K562 (cell line): ENCODE data around the gene MLXIPL. TPM values are rescaled to one million over a fixed set of nuclear protein-coding genes. Genes with fewer than 3 reads are reported as not detected.
A peak's percentile ranks its signal among the peaks of the same experiment; 100 is the strongest.

Source experiments
- ASH1L ChIP-seq: fragments of 450-650 bp; IDR thresholded peaks from 2 replicates; pipeline ENCODE4 v1.6.1; 2018; ENCODE audit warnings: borderline replicate concordance, mild to moderate bottlenecking, low read depth; ENCODE audit not compliant: partially characterized antibody
- CTBP1 ChIP-seq: fragments of 450-650 bp; IDR thresholded peaks from 2 replicates; pipeline ENCODE4 v1.6.1; 2016; ENCODE audit warnings: borderline replicate concordance
- ETS2 ChIP-seq: IDR thresholded peaks from 2 replicates; pipeline ENCODE4 v1.6.1; 2016; ENCODE audit warnings: borderline replicate concordance, missing genetic modification characterization, mild to moderate bottlenecking, moderate library complexity, missing compliant biosample characterization; ENCODE audit not compliant: poor library complexity, severe bottlenecking
- KDM5B ChIP-seq: fragments of 200-600 bp; sonication (generic); IDR thresholded peaks from 2 replicates; pipeline ENCODE4 v1.6.1; 2012; ENCODE audit warnings: low read depth, mild to moderate bottlenecking, moderate library complexity, low read length, control low read depth, inconsistent platforms; ENCODE audit not compliant: insufficient replicate concordance
- MAZ ChIP-seq, 2 experiments: fragments of 450-650 bp in 1 of 2; sonication (generic) in 1 of 2; formaldehyde crosslinking; IDR thresholded peaks in 1 of 2; conservative IDR thresholded peaks in 1 of 2; 2 replicates each; pipeline versions ENCODE4 v1.4.0 to v1.5.0; 2020; ENCODE audit warnings: mild to moderate bottlenecking in 1 of 2, missing genetic modification reagents in 1 of 2
- MXI1 ChIP-seq: IDR thresholded peaks from 2 replicates; pipeline ENCODE4 v1.6.1; 2011; ENCODE audit warnings: low read depth, mild to moderate bottlenecking, improper control_type of control experiment, low read length
- NR2F6 ChIP-seq: fragments of 450-650 bp; formaldehyde crosslinking; IDR thresholded peaks from 2 replicates; pipeline ENCODE4 v1.4.0; 2020; ENCODE audit warnings: mild to moderate bottlenecking
- RNF2 ChIP-seq: sonication (generic); IDR thresholded peaks from 2 replicates; pipeline ENCODE4 v1.6.1; 2016
- SFPQ ChIP-seq: fragments of 200-400 bp; formaldehyde crosslinking; IDR thresholded peaks from 2 replicates; pipeline ENCODE4 v1.6.1; 2017; ENCODE audit warnings: mild to moderate bottlenecking, low read depth, low read length, moderate library complexity
- SP1 ChIP-seq: sonication (generic); formaldehyde crosslinking; IDR thresholded peaks from 2 replicates; pipeline ENCODE4 v1.8.1; 2022; ENCODE audit warnings: mild to moderate bottlenecking, missing genetic modification reagents
- ZNF121 ChIP-seq: sonication (generic); formaldehyde crosslinking; conservative IDR thresholded peaks from 2 replicates; pipeline ENCODE4 v1.8.0; 2022; ENCODE audit warnings: missing genetic modification reagents
- ZNF165 ChIP-seq: fragments of 250-450 bp; sonication (Bioruptor Pico); IDR thresholded peaks from 2 replicates; pipeline ENCODE4 v1.4.0; 2020; ENCODE audit warnings: borderline replicate concordance
- ZNF232 ChIP-seq: sonication (generic); formaldehyde crosslinking; IDR thresholded peaks from 2 replicates; pipeline ENCODE4 v1.8.0; 2022; ENCODE audit warnings: mild to moderate bottlenecking, missing genetic modification reagents
- ZNF347 ChIP-seq: fragments of 450-650 bp; formaldehyde crosslinking; IDR thresholded peaks from 2 replicates; pipeline ENCODE4 v1.4.0; 2020; ENCODE audit warnings: low read depth, mild to moderate bottlenecking, moderate library complexity
- ZNF785 ChIP-seq: fragments of 250-450 bp; sonication (Bioruptor Pico); IDR thresholded peaks from 2 replicates; pipeline ENCODE4 v1.4.0; 2020; ENCODE audit warnings: mild to moderate bottlenecking
- polyA plus RNA-seq, 8 experiments: library from polyadenylated mRNA; depleted of rRNA in 4 of 8; stranded (reverse) in 5 of 8; unstranded in 3 of 8; fragments of >200 nt; fragmentation: Nextera tagmentation in 2 of 8; fragmentation: Illumina TruSeq in 1 of 8; extraction: Ambion mirVana in 2 of 8; extraction: Trizol in 1 of 8; gene quantifications; 2 replicates each; pipeline versions ENCODE4 v1.2.1 to v1.2.3, GENCODE V29; 2011 to 2014; ENCODE audit warnings: inconsistent platforms in 1 of 8, missing spikeins in 1 of 8
- total RNA-seq, 7 experiments: library from RNA; depleted of rRNA in 6 of 7; stranded (reverse); fragments of >200 nt in 6 of 7; fragmentation: Illumina TruSeq in 2 of 7; extraction: Trizol in 2 of 7; gene quantifications; 2 replicates each; pipeline versions ENCODE4 v1.2.1 to v1.2.3, GENCODE V29; 2011 to 2021; ENCODE audit warnings: low replicate concordance in 1 of 7
- TF ChIP-seq, protein P1 (sequence below): sonication (generic); formaldehyde crosslinking; IDR thresholded peaks from 2 replicates; pipeline ENCODE4 v1.8.0; 2022; ENCODE audit warnings: mild to moderate bottlenecking, missing genetic modification reagents
- TF ChIP-seq, protein P2 (sequence below): IDR thresholded peaks from 2 replicates; pipeline ENCODE4 v1.6.1; 2011; ENCODE audit warnings: borderline replicate concordance, low read depth, mild to moderate bottlenecking, moderate library complexity, low read length; ENCODE audit not compliant: insufficient read depth, poor library complexity, severe bottlenecking

MLXIPL gene
- total and polyA plus RNA-seq, 9 of the 15 experiments (the other 6 are each of a cell fraction or from before 2014, with no cell fraction given), result 0.11 to 18.4 (median 1.4) TPM

GRCh38 chr7:73557397-73558257 lies 66.7 kb downstream of the MLXIPL start, which contains the start of gene BCL7B (continued):
- peak; percentile 62 for TF ChIP-seq CTBP1
- TF ChIP-seq MXI1, result 0 out of 2 replicates have a peak, but pooled peaks have one; percentile 4
- peak; percentile 45; the same call in 1 of the 2 replicates for TF ChIP-seq RNF2
- TF ChIP-seq SP1 (CRISPR knock-in tag), result 0 out of 2 replicates have a peak, but pooled peaks have one; percentile 25
- TF ChIP-seq MAZ (CRISPR knock-in tag; conservative IDR thresholded peaks at IDR 0.05 in 1 of 2, IDR thresholded peaks at IDR 0.05 in 1 of 2), result peak in 1 of 2 experiments; percentile 85; a peak in 3 of 4 replicates
- TF ChIP-seq SFPQ, result no peak
- TF ChIP-seq KDM5B, result peak; percentile 9
- TF ChIP-seq, protein P1, sequence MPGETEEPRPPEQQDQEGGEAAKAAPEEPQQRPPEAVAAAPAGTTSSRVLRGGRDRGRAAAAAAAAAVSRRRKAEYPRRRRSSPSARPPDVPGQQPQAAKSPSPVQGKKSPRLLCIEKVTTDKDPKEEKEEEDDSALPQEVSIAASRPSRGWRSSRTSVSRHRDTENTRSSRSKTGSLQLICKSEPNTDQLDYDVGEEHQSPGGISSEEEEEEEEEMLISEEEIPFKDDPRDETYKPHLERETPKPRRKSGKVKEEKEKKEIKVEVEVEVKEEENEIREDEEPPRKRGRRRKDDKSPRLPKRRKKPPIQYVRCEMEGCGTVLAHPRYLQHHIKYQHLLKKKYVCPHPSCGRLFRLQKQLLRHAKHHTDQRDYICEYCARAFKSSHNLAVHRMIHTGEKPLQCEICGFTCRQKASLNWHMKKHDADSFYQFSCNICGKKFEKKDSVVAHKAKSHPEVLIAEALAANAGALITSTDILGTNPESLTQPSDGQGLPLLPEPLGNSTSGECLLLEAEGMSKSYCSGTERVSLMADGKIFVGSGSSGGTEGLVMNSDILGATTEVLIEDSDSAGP (CRISPR knock-in tag), result no peak
- TF ChIP-seq NR2F6 (CRISPR knock-in tag), result no peak
- TF ChIP-seq, protein P2, sequence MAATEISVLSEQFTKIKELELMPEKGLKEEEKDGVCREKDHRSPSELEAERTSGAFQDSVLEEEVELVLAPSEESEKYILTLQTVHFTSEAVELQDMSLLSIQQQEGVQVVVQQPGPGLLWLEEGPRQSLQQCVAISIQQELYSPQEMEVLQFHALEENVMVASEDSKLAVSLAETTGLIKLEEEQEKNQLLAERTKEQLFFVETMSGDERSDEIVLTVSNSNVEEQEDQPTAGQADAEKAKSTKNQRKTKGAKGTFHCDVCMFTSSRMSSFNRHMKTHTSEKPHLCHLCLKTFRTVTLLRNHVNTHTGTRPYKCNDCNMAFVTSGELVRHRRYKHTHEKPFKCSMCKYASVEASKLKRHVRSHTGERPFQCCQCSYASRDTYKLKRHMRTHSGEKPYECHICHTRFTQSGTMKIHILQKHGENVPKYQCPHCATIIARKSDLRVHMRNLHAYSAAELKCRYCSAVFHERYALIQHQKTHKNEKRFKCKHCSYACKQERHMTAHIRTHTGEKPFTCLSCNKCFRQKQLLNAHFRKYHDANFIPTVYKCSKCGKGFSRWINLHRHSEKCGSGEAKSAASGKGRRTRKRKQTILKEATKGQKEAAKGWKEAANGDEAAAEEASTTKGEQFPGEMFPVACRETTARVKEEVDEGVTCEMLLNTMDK, result no peak
- TF ChIP-seq ETS2 (tag), result no peak
- 0 out of 2 replicates have a peak, but pooled peaks have one; percentile 15 for TF ChIP-seq ZNF165 (CRISPR knock-in tag)
- TF ChIP-seq ZNF232 (CRISPR knock-in tag), result peak; percentile 53; the same call in 1 of the 2 replicates
- TF ChIP-seq ZNF121 (CRISPR knock-in tag), result no peak
- no peak for TF ChIP-seq ZNF347 (CRISPR knock-in tag)
- TF ChIP-seq ASH1L, result no peak
- no peak for TF ChIP-seq ZNF785 (CRISPR knock-in tag)
